HFFc6 (cell line): ENCODE data around the gene PTPRN2. TPM values are rescaled to one million over a fixed set of nuclear protein-coding genes. Genes with fewer than 3 reads are reported as not detected.
"Not testable (repeated sequence)": the region's sequence is repeated elsewhere in the genome, so short reads cannot be mapped to it uniquely, and the experiment has no call there.

Experiments
- DNase-seq: peaks from one replicate; pipeline ENCODE4 v3.0.0-alpha.2; 2018
- H3K27ac Mint-ChIP-seq: 2 replicates; pipeline ENCODE4 v1.8.0; 2020; ENCODE audit warnings: mild to moderate bottlenecking, mixed read lengths
- H3K27me3 Mint-ChIP-seq: 2 replicates; pipeline ENCODE4 v1.8.0; 2021; ENCODE audit warnings: mild to moderate bottlenecking, moderate library complexity, mixed read lengths; ENCODE audit not compliant: insufficient read depth
- H3K36me3 Mint-ChIP-seq: 2 replicates; pipeline ENCODE4 v1.8.0; 2021; ENCODE audit warnings: low read depth, mixed read lengths
- H3K4me1 Mint-ChIP-seq: 2 replicates; pipeline ENCODE4 v1.8.0; 2020; ENCODE audit warnings: low read depth, mixed read lengths
- H3K4me3 Mint-ChIP-seq: 2 replicates; pipeline ENCODE4 v1.8.0; 2020; ENCODE audit warnings: mild to moderate bottlenecking, moderate library complexity, mixed read lengths
- H3K9me3 Mint-ChIP-seq: 2 replicates; pipeline ENCODE4 v1.8.0; 2020; ENCODE audit warnings: mild to moderate bottlenecking, mixed read lengths
- CTCF ChIP-seq: fragments of 200-600 bp; sonication (generic); IDR thresholded peaks from 2 replicates; pipeline ENCODE4 v1.5.0; 2021; ENCODE audit warnings: antibody characterized with exemption, mild to moderate bottlenecking
- total RNA-seq, 6 experiments: library from RNA; stranded (reverse); fragmentation: NEBNext Ultra II Directional; extraction: Animal tissue kit (Norgen Biotek cat#: 25700); gene quantifications; 2 replicates in 1 of 6; 3 replicates in 5 of 6; pipeline ENCODE4 v1.2.3, GENCODE V29; 2021

PTPRN2 gene
- total RNA-seq, 6 experiments from 2014 or later, result 0.05 to 0.27 (median 0.23) TPM

GRCh38 chr7:157495177-157495553 lies 1092.5 kb downstream of the PTPRN2 start:
- H3K9me3 Mint-ChIP-seq, result peaks cover 3% of the 10 kb centered on the region; the same call in 1 of the 2 replicates
- peaks cover 16% of the 10 kb centered on the region for H3K27me3 Mint-ChIP-seq
- no peaks in the 10 kb centered on the region for H3K36me3 Mint-ChIP-seq
- no peak for TF ChIP-seq CTCF
- DNase-seq, result no peak
- peaks cover 8% of the 10 kb centered on the region; the same call in 1 of the 2 replicates for H3K4me1 Mint-ChIP-seq
- no peak overlapping the region for H3K4me3 Mint-ChIP-seq
- H3K27ac Mint-ChIP-seq, result no peak overlapping the region

GRCh38 chr7:157494506-157495176 lies 1093.0 kb downstream of the PTPRN2 start:
- no peak overlapping the region for H3K4me3 Mint-ChIP-seq
- H3K36me3 Mint-ChIP-seq, result no peaks in the 10 kb centered on the region
- peaks cover 3% of the 10 kb centered on the region; the same call in 1 of the 2 replicates for H3K9me3 Mint-ChIP-seq
- peaks cover 16% of the 10 kb centered on the region for H3K27me3 Mint-ChIP-seq
- peaks cover 8% of the 10 kb centered on the region; the same call in 1 of the 2 replicates for H3K4me1 Mint-ChIP-seq
- no peak for TF ChIP-seq CTCF
- no peak for DNase-seq
- no peak overlapping the region for H3K27ac Mint-ChIP-seq

- H3K27ac Mint-ChIP-seq, result no peak overlapping the region
- no peak overlapping the region for H3K4me3 Mint-ChIP-seq
- peaks cover 15% of the 10 kb centered on the region for H3K27me3 Mint-ChIP-seq
- TF ChIP-seq CTCF, result no peak
- H3K9me3 Mint-ChIP-seq, result no peaks in the 10 kb centered on the region; the same call in 1 of the 2 replicates
- no peaks in the 10 kb centered on the region for H3K36me3 Mint-ChIP-seq
- no peak for DNase-seq
- H3K4me1 Mint-ChIP-seq, result peaks cover 8% of the 10 kb centered on the region; the same call in 1 of the 2 replicates
Observed at GRCh38 chr7:157493776-157494175, 1093.8 kb downstream of the PTPRN2 start.

- no peak for TF ChIP-seq CTCF
- no peaks in the 10 kb centered on the region for H3K36me3 Mint-ChIP-seq
- no peak overlapping the region for H3K4me3 Mint-ChIP-seq
- H3K9me3 Mint-ChIP-seq, result no peaks in the 10 kb centered on the region; the same call in 1 of the 2 replicates
- peaks cover 10% of the 10 kb centered on the region for H3K27me3 Mint-ChIP-seq
- DNase-seq, result no peak
- H3K4me1 Mint-ChIP-seq, result peaks cover 8% of the 10 kb centered on the region; the same call in 1 of the 2 replicates
- no peak overlapping the region for H3K27ac Mint-ChIP-seq
Observed at GRCh38 chr7:157493017-157493416, 1094.6 kb downstream of the PTPRN2 start.

- TF ChIP-seq CTCF, result no peak
- H3K9me3 Mint-ChIP-seq, result no peaks in the 10 kb centered on the region; the same call in 1 of the 2 replicates
- peaks cover 8% of the 10 kb centered on the region; the same call in 1 of the 2 replicates for H3K4me1 Mint-ChIP-seq
- DNase-seq, result peak; percentile 43
- H3K4me3 Mint-ChIP-seq, result no peak overlapping the region
- peaks cover 8% of the 10 kb centered on the region for H3K27me3 Mint-ChIP-seq
- H3K27ac Mint-ChIP-seq, result no peak overlapping the region
- H3K36me3 Mint-ChIP-seq, result no peaks in the 10 kb centered on the region
Observed at GRCh38 chr7:157490465-157490912, 1097.1 kb downstream of the PTPRN2 start.

GRCh38 chr7:157489870-157490269 lies 1097.8 kb downstream of the PTPRN2 start:
- H3K4me3 Mint-ChIP-seq, H3K4me1 Mint-ChIP-seq, H3K27ac Mint-ChIP-seq, DNase-seq, H3K36me3 Mint-ChIP-seq, H3K9me3 Mint-ChIP-seq: not testable (repeated sequence)
- peaks cover 12% of the 10 kb centered on the region for H3K27me3 Mint-ChIP-seq
